HG03457 (cell line): ENCODE measurements around the gene NUP133.
"Not testable (repeated sequence)": the region's sequence is repeated elsewhere in the genome, so short reads cannot be mapped to it uniquely, and the experiment has no call there.

ENCODE experiments used
- ATAC-seq: cut with Tn5 transposase; IDR thresholded peaks from one replicate; pipeline ENCODE4 v1.9.1; 2021; ENCODE audit warnings: moderate number of reproducible peaks; ENCODE audit not compliant: unreplicated experiment

Gene NUP133

DNA sequence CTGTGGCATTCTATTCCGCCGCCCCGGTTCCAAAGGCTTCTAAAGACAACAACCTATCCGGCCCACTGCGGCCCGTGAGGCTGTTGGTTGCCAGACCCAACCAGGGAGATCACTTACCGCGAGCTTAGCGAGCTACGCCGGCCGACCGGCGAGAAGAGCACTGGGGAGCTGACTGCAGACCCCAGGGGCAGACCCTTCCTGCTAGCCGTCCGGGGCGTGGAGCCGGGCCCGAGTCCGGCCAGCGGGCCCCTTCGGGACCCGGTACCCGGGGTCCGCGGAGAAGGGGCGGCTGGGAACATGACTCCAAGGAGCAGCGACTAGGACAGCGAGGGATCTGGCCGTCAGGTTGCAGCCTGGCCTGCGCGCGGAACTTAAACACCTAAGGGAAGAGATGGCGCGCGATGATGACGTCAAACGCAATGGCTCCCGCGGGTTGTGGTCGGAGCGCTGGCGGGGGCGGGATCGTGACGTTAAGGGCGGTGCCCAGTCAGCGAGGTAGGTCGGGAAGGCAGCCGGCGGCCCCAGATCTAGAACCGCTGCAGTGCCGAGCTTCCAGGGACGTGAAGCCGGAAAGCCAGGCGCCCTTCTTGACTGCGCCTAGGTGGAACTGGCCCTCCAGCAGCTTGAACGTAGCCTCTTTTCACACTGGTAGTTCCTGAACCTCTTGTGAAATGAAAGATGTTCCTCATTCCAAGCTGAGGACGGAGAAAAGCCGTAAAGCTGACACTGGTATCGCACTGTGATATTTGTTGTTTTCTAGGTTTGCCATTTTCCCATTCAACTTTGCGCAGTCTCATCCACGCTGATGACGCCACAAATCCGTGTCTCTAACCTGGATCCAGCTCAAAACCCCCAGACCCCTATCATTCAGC is at the start of gene NUP133:
Gene NUP133, minus strand, starts transcription at position 391 of the 872 bp plus-strand sequence. Its CDS starts 92 bp downstream, at position 299.
- peak; percentile 82 for ATAC-seq

DNA sequence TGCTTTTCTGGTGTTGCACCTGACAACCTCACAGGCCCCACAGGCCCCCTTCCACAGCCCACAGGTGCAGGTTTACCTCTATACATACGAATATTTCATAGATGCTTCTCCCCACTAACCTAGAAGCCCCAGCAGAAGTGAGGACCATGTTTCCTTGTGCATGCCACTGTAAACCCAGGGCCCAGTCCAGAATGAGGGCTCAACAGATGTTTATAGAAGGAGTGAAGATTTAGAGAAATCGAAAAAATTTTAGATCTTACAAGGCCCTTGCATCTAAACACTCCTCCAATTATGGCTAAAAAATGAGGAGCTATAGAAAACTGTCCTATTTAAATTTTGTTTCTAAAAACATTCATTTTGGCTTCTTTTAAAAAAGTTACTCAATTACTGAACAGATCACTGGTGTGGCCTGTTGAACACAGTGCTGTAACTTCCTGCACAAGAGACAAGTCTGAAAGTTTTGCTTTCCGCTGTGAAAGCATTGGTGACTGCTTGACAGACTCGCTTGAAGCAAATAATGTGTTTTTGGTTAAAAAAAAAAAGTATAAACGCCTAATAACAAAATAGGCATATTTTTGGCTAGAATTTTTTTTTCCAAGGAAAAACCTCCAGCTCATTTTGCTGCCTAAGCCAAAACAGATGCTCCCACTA is 49.2 kb upstream of the NUP133 start:
- ATAC-seq: no peak

DNA sequence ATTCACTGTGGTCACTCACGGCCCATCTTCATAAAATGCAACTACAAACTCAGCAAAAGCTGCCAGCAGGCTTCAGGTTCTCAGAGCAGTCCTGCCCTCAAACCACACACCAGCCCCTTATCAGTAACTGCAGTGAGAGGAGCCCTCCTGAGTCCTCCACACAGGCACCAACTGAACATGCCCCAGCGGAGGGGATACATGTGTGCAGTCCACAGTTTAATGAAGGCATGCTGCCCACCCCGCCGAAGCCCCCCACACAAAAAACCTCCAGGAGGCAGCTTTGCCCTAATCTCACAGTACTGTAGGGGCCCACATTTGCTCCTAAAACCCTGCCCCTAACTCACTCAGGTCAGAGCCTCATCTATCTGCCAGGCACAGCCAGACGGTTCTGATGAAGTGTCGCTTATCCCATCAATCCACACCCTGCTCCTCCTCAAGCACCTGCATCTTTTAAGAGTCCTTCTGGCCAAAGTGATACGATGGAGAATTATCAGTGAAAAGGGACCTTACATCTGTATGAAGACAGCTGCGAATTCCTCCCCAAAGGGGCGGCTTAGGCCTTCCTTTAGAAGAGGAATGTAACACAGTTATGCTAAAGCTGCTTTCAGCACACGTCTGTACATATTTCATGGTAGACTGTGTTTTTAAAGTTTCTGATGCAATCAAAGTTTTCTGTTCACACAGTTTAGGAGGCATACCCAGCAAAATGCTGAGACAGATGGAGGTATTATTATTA is 46.9 kb upstream of the NUP133 start:
- no peak for ATAC-seq

DNA sequence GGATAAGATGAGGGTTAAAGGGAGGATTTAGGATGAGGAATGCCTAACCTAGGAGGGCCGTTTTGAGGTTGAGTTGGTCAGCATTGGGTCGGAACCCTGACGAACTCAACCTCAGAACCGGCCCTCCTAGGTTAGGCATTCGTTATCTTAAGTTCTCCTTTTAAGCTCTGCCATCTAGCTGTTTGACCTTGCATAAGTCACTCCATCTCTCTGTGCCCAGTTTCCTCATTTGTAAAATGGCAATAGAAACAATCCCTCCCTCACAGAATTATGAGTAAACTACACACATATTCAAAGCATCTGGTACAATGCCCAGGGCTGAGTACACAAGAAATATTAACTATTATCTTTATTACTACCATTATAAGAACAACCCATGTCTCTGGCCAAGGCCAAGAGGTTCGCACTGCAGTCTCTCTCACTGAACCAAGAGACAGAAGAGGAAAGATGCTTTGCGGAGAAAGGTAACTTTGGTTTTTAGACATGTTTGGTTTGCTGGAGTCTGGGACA is 45.5 kb upstream of the NUP133 start:
- ATAC-seq: no peak

DNA sequence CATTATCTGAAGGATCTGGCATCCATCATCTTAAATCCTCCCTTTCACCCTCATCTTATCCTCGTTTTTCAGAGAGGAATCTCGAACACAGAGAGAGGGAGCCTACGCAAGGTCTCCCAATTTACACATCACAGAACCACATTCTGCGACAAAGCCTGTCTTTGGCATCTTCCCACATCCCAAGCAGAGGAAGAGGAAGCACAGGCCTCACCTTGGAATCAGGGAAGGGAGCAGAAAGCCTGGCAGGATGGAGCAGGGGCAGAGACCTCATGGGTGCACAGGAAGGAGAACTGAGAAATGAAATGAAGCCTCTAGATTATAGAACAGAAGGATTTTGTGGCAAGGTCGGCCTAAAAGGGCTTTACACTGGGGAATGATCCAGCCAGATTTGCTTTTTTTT is 44.6 kb upstream of the NUP133 start:
- ATAC-seq: no peak

DNA sequence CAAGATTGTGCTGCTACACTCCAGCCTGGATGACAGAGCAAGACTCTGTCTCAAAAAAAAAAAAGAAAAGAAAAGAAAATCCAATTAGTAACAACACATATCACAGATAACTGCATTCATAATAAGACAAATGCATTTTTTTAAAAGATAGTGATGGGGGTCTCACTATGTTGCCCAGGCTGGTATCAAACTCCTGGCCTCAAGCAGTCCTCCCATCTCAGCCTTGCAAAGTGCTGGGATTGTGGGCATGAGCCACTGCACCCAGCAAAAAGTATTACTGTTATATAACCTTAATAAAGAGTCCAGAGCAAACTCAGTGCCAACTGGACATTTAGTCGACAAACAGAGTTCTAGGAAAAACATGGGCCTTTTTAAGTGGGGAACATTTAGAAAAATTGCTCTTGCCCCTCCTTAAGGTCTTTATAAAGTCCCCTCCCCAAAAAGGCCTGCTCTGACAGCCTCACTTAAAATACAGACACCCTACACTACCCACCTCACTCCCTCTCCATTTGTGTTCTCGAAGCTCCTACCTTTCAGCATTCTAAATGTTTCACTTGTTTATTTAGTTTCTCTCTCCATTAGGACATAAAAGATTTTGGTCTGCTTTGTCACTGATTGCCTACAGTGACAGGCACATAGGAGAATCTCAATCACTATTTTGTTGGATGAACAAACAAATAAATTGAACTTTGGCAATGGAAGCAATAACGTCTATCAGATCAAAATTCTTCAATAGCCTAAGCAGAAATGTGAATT is 42.8 kb upstream of the NUP133 start:
- no peak for ATAC-seq

DNA sequence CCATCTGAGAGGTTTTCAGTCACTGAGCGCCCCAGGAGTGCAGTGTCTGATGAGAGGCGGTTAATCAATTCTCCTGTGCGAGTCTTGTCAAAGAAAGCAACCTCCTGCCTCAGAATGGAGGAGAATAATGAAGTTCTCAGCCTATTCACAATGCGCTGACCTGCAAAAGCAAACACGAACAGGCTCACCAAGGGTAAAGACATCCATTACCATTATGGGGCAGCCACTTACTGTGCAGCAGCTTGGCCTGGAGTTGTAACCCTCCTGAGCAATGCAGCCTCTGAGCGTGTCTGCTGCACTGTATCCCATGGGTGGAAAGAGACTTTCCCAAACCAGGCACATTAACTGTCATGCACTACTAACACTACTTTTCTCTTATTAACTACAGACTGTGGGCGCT is 39.4 kb upstream of the NUP133 start:
- ATAC-seq: no peak

DNA sequence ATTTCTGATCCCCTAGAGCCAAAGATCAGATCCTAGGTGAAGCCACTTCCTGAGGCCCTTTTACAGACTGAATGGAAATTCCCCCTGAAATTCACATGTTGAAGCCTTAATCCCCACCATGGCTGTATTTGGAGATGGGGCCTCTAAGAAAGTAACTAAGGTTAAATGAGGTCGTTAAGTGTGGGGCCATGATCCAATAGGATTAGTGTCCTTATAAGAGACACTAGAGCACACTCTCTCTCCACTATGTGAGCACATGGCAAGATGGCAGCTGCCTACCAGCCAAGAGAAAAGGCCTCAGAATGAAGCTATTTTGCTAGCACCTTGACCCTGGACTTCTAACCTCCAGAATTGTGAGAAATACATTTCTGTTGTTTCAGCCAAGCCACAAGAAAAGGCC is 36.4 kb upstream of the NUP133 start:
- ATAC-seq: no peak

DNA sequence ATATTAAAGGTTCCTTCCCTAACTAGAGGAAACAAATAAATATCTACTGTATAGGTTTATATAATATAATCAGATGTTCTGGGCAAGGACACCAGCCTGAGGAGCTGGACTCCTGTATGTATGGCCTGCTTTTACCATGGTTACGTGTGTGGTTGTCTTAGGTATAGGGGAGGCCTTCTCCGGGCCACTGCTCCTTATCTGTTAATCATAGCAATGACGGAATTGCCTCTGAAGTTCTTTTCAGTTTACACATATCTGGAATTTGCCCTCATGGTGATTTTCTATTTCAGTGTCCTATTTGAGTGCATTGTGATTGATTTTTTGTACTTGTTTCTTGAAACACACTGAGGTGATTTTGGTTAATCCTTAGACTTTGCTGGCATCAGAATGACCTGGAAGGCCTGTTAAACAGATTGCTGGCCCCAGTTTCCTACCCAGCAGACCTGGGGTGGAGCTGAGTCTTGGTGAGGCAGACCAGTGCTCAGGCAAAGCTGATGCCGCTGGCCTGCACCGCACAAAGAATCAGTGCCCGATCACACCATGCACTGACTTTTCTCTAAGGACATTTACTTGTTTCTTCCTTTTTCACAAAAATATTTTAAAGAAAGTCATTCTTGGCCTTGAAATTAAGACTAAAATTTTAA is 31.8 kb upstream of the NUP133 start:
- no peak for ATAC-seq

DNA sequence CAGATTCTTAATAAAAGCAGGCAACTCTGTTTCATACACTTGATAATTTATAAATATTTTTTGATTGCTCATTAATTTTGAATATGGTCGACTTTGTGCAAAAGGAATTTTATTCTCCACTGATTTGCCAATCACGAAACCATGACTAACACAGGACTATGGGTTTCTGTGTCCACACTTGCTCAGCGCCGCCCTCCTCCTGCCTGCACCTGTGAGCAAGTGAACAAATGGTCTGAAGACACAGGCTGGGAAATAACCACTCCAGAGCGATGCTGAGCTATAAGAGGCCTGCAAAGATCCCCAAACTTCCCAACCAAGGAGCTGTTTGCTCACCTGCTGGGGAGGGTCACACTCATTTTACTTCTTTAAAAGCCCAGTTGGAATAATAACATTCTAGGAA is 30.8 kb upstream of the NUP133 start:
- no peak for ATAC-seq

DNA sequence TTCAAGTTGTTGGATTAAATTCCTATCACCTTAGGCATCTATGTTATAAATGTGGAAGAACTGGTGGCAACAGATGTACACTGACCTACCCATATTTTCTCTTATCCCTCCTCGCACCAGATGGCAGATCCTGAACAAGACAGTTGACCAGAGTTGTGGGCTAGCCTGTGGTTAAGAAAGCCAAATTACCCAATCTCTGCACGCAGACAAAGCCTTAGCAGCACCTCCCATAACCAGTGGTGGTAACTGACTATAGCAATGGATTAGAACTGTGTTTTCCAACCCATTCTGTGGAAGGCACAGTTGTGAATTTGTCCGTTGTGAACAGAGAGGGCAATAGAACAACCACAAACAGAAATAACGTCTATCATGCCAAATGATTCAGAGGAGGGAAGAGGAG is 29.8 kb upstream of the NUP133 start:
- ATAC-seq: no peak

DNA sequence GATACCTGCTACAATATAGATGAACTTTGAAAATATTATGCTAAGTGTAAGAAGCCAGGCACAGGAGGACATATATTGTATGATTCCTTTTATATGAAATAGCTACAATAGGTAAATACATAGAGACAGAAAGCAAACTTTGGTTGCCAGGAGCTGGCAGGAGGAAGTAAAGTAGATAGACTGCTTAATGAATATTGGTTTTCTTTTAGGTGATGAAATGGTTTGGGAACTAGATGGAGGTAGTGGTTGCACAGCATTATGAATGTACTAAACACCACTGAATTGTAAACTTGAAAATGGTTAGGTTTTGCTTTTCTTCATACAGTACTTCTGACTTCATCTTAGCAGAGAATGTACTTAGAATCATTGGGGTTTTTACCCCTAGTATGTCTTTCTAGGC is 28.8 kb upstream of the NUP133 start:
- no peak for ATAC-seq

DNA sequence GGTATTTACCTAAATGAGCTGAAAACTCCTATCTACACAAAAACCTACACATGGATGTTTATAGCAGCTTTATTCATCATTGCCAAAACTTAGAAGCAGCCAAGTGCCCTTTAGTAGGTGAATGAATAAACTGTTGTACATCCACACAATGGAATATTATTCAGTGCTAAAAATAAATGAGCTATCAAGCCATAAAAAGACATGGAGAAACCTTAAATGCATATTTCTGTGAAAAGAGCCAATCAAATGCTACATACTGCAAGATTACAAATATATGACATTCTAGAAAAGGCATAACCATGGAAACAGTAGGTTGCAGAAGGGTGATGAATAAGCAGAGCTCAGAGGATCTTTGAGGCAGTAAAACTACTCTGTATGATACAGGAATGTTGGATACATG is 27.1 kb upstream of the NUP133 start:
- ATAC-seq: no peak

DNA sequence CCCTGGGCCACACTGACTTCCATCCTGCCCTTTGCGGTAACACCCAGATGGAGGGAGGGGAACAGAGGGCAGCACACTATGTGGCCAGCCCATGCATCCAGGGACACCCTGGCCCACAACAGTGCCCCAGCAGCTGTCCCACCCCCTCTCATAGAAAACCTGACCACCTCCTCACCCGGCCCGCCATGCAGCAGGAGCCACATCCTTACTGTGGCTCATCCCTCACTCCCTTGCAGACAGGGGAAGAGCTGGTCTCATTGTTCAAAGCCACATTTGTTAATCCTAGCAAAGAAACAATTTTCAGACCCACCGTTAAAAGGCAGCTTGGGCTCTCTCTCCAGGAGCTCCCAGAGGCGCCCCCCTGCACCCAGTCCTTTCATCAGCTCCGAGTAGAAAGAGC is 23.2 kb upstream of the NUP133 start:
- no peak for ATAC-seq

DNA sequence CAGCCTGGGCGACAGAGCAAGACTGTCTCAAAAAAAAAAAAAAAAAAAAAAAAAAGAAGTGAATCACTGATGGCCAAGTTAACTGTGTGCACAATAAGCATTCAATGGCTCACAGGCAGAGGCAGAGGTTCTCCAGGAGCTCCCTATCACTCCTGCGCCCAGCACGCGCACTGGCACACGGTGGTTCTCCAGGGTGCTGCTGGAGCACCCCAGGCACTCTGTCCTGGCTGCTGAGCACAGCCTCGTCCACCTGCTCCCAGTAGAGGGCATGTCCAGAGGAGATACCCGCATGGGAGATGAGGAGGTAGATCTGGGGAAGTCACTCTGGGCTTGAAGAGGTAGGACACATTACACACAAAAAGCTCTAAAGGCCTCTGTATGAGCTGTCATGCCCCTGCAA is 21.5 kb upstream of the NUP133 start:
- no peak for ATAC-seq

DNA sequence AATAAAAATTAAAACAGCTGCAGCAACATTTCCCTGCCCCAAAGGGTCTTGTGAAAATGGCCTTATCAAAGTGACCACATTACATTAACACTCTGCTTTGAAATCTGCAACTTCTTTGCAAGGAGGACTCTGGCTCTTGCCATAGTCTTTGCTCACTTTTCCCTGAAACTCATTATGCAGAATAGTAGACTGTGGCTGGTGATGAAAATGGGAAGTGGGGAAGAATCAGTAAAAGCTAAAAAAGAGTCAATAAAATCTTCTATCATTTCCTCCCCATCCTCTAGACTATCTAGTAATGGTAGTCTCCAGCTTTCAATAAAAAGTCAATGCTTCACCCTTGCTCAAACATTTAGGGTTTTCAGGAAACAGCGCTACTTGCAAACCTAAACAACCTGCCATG is 18.6 kb upstream of the NUP133 start:
- ATAC-seq: no peak

DNA sequence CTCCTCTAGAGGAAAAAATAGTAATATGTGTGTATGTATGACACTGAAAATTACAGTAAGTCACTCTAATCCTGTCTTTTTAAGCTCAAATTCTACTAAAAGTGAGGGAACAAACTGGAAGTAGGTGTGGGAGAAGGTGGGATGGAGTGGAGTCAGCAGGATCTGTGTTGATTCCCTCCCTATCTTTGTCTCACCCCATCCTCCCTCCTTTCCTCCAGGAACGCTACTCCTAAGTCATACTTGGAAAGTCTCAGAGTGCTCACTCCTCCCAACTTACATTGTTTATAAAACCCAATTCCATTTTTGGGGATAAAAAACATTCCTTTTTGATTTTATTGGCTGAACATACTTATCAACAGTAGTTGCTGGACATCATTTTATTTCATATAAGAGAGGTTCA is 14.9 kb upstream of the NUP133 start:
- no peak for ATAC-seq

DNA sequence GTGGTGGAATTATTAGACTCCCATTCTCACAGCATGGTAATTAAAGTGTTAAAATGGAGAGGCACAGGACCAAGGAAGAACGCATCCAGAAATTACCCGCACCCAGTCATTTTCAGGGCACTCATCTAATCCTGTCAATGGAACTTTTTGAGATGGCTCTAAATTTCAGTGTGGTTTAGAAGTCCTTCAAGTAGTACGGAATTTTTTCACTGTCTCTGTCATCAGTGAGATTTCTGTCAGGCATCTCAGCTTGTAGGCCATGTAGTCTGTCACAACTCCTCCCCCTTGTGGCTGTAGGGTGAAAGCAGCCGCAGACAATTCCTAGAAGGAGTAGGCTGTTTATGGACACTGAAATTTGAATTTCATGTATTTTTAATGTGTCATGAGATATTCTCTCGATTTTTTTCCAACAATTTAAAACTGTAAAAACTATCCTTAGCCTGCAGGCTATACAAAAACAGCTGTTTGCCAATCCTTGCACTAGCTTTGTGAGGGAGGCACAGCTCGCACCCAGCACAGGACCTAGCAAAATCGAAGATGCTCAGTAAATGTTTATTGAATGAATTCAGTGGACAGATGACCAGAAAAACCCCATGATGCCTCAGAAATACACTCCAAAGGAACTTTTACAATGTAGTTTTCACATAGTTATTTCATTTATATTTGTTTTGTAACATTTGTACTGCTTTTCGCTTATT is 6.6 kb upstream of the NUP133 start:
- no peak for ATAC-seq

DNA sequence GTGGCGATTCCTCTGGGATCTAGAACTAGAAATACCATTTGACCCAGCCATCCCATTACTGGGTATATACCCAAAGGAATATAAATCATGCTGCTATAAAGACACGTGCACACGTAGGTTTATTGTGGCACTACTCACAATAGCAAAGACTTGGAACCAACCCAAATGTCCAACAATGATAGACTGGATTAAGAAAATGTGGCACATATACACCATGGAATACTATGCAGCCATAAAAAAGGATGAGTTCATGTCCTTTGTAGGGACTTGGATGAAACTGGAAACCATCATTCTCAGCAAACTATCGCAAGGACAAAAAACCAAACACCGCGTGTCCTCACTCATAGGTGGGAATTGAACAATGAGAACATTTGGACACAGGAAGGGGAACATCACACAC is 3.5 kb upstream of the NUP133 start:
- not testable (repeated sequence) for ATAC-seq

DNA sequence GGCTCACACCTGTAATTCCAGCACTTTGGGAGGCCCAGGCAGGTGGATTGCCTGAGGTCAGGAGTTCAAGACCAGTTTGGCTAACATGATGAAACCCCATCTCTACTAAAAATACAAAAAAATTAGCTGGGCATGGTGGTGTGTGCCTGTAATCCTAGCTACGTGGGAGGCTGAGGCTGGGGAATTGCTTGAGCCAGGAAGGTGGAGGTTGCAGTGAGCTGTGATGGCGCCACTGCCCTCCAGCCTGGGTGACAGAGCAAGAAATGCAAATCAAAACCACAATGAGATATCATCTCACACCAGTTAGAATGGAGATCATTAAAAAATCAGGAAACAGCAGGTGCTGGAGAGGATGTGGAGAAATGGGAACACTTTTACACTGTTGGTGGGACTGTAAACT is 3.1 kb upstream of the NUP133 start:
- not testable (repeated sequence) for ATAC-seq
